SK-N-SH treated with all-trans-retinoic acid at 6 μM for 48 hours (cell line): ENCODE results near the gene CAVIN1.

ENCODE experiments used
- ARNTL ChIP-seq: fragments of 450-650 bp; formaldehyde crosslinking; IDR thresholded peaks from 2 replicates; pipeline ENCODE4 v1.5.0; 2020; ENCODE audit warnings: low read depth, mild to moderate bottlenecking, moderate library complexity, borderline replicate concordance
- BACH2 ChIP-seq: fragments of 250-450 bp; sonication (Bioruptor Pico); IDR thresholded peaks from 2 replicates; pipeline ENCODE4 v1.9.0; 2021; ENCODE audit warnings: mild to moderate bottlenecking, borderline replicate concordance
- CREB5 ChIP-seq: fragments of 250-450 bp; sonication (Bioruptor Pico); IDR thresholded peaks from 2 replicates; pipeline ENCODE4 v1.5.1; 2020; ENCODE audit warnings: low read depth, mild to moderate bottlenecking, moderate library complexity
- PPARA ChIP-seq: fragments of 250-450 bp; sonication (Bioruptor Pico); IDR thresholded peaks from 2 replicates; pipeline ENCODE4 v1.5.0; 2020; ENCODE audit warnings: mild to moderate bottlenecking, borderline replicate concordance
- RARB ChIP-seq: fragments of 250-450 bp; sonication (Bioruptor Pico); IDR thresholded peaks from 2 replicates; pipeline ENCODE4 v1.8.0; 2021; ENCODE audit warnings: mild to moderate bottlenecking, moderate library complexity
- SNAI2 ChIP-seq: fragments of 250-450 bp; sonication (Bioruptor Pico); IDR thresholded peaks from 2 replicates; pipeline ENCODE4 v1.5.0; 2020; ENCODE audit warnings: mild to moderate bottlenecking, moderate library complexity
- TCF4 ChIP-seq: fragments of 250-450 bp; sonication (Bioruptor Pico); IDR thresholded peaks from 2 replicates; pipeline ENCODE4 v1.8.0; 2021; ENCODE audit warnings: mild to moderate bottlenecking, moderate library complexity, borderline replicate concordance
- ZNF565 ChIP-seq: fragments of 450-650 bp; formaldehyde crosslinking; conservative IDR thresholded peaks from 2 replicates; pipeline ENCODE4 v1.5.0; 2020; ENCODE audit warnings: low read depth, mild to moderate bottlenecking, moderate library complexity
- TF ChIP-seq, protein P1 (sequence below): fragments of 250-450 bp; sonication (Bioruptor Pico); IDR thresholded peaks from 2 replicates; pipeline ENCODE4 v1.8.0; 2020; ENCODE audit warnings: mild to moderate bottlenecking, moderate library complexity, borderline replicate concordance

DNA sequence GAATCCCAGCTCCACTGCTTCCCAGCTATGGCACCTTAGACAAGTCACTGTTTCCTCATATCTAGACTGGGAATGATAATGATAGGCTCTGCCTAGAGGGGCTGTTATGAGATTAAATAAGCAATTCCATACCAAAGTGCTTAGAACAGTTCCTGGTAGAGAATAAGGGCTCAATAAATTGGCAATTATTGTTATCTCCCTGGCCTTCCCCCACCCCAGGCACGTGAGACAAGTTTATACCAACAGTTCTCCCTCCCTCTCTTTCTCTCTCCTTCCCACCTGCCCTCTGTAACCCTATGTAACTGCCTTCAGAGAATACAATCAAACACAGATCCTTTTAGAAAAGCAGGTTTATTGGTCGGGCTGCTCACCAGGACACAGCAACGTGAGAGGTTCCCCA is 20.9 kb downstream of the CAVIN1 start:
- no peak for TF ChIP-seq PPARA (CRISPR knock-in tag)
- no peak for TF ChIP-seq BACH2 (CRISPR knock-in tag)
- TF ChIP-seq CREB5 (CRISPR knock-in tag): no peak
- TF ChIP-seq ARNTL (CRISPR knock-in tag): no peak
- no peak for TF ChIP-seq ZNF565 (CRISPR knock-in tag)
- TF ChIP-seq RARB: no peak
- TF ChIP-seq, protein P1, sequence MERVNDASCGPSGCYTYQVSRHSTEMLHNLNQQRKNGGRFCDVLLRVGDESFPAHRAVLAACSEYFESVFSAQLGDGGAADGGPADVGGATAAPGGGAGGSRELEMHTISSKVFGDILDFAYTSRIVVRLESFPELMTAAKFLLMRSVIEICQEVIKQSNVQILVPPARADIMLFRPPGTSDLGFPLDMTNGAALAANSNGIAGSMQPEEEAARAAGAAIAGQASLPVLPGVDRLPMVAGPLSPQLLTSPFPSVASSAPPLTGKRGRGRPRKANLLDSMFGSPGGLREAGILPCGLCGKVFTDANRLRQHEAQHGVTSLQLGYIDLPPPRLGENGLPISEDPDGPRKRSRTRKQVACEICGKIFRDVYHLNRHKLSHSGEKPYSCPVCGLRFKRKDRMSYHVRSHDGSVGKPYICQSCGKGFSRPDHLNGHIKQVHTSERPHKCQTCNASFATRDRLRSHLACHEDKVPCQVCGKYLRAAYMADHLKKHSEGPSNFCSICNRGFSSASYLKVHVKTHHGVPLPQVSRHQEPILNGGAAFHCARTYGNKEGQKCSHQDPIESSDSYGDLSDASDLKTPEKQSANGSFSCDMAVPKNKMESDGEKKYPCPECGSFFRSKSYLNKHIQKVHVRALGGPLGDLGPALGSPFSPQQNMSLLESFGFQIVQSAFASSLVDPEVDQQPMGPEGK (CRISPR knock-in tag): no peak
- no peak for TF ChIP-seq TCF4
- no peak for TF ChIP-seq SNAI2 (CRISPR knock-in tag)
